ENCODE measurements around the gene NMT1. TPM values are rescaled to one million over a fixed set of nuclear protein-coding genes. Genes with fewer than 3 reads are reported as not detected.
A peak's percentile ranks its signal among the peaks of the same experiment; 100 is the strongest.

NMT1 gene
- total and polyA plus RNA-seq, 2 of the 13 experiments (the other 11 are each of a cell fraction or from before 2014, with no cell fraction given), result 75.7 to 142 TPM

- TF ChIP-seq DRAP1 (CRISPR knock-in tag; IDR thresholded peaks at IDR 0.05) (no peak), CHCHD3 (CRISPR knock-in tag; IDR thresholded peaks at IDR 0.05) (peak; percentile 86; the same call in 1 of the 2 replicates), JUN (CRISPR knock-in tag; IDR thresholded peaks at IDR 0.05) (peak; percentile 56; the same call in 1 of the 2 replicates), SIN3B (IDR thresholded peaks at IDR 0.05; ENCODE audit: low read length) (no peak), RFX3 (CRISPR knock-in tag; IDR thresholded peaks at IDR 0.05) (no peak), THAP7 (CRISPR knock-in tag; IDR thresholded peaks at IDR 0.05) (peak; percentile 55; the same call in 1 of the 2 replicates), ZNF574 (CRISPR knock-in tag; IDR thresholded peaks at IDR 0.05) (no peak; the same call in none of the 2 replicates), ZMYM3 (CRISPR knock-in tag; IDR thresholded peaks at IDR 0.05) (peak; percentile 49; the same call in 1 of the 2 replicates), ZNF777 (CRISPR knock-in tag; IDR thresholded peaks at IDR 0.05) (peak; percentile 85), ZBTB40 (IDR thresholded peaks at IDR 0.05) (no peak), ZBTB40 (CRISPR knock-in tag; IDR thresholded peaks at IDR 0.05) (no peak; the same call in none of the 2 replicates), ZNF329 (CRISPR knock-in tag; IDR thresholded peaks at IDR 0.05; ENCODE audit: low read depth) (no peak), ZNF383 (CRISPR knock-in tag; IDR thresholded peaks at IDR 0.05; ENCODE audit: borderline replicate concordance) (no peak; the same call in 1 of the 2 replicates)
These were observed 39.4 kb upstream of the NMT1 start (continued) for GRCh38 chr17:45021607-45022287.

Measured in HepG2 (cell line).